Natural killer cell (primary cell): ENCODE results near the gene CPT1A. TPM values are rescaled to one million over a fixed set of nuclear protein-coding genes. Genes with fewer than 3 reads are reported as not detected.

Experiments used
- ATAC-seq, 3 donors: fragments of 150-1000 bp in 2 of 3; fragments of 200-7000 bp in 1 of 3; cut with Tn5 transposase; 1 replicate in 1 of 3; 2 replicates in 2 of 3; pipeline ENCODE4 v1.10.0; 2021; ENCODE audit warnings: mild to moderate bottlenecking in 2 of 3, moderate library complexity in 2 of 3
- DNase-seq, 2 donors: peaks; one replicate each; pipeline versions ENCODE4 v3.0.0 to v3.0.0-alpha.2; 2013 to 2021; ENCODE audit warnings: mixed read lengths in 1 of 2
- H3K27ac ChIP-seq: one replicate; pipeline ENCODE4 v1.5.1; 2013; ENCODE audit warnings: mild to moderate bottlenecking, low read length
- H3K27me3 ChIP-seq: one replicate; pipeline ENCODE4 v1.6.1; 2013; ENCODE audit warnings: low read length; ENCODE audit not compliant: control insufficient read depth, insufficient read depth
- H3K36me3 ChIP-seq: one replicate; pipeline ENCODE4 v1.6.1; 2013; ENCODE audit warnings: low read length; ENCODE audit not compliant: control insufficient read depth, insufficient read depth
- H3K4me1 ChIP-seq: one replicate; pipeline ENCODE4 v1.6.1; 2013; ENCODE audit warnings: low read length; ENCODE audit not compliant: control insufficient read depth, insufficient read depth
- H3K4me3 ChIP-seq: one replicate; pipeline ENCODE4 v1.5.1; 2013; ENCODE audit warnings: low read length
- H3K9me3 ChIP-seq: one replicate; pipeline ENCODE4 v1.6.1; 2013; ENCODE audit warnings: low read length; ENCODE audit not compliant: control insufficient read depth, insufficient read depth
- H3K27ac Mint-ChIP-seq, 2 donors: one replicate each; pipeline ENCODE4 v1.8.0; 2022; ENCODE audit warnings: mild to moderate bottlenecking in 2 of 2, mixed read lengths in 2 of 2, moderate library complexity in 1 of 2
- H3K27me3 Mint-ChIP-seq, 2 donors: one replicate each; pipeline ENCODE4 v1.8.0; 2022; ENCODE audit warnings: low read depth in 2 of 2, mixed read lengths in 2 of 2
- H3K36me3 Mint-ChIP-seq: one replicate; pipeline ENCODE4 v1.8.0; 2022; ENCODE audit warnings: mixed read lengths
- H3K4me1 Mint-ChIP-seq, 2 donors: one replicate each; pipeline ENCODE4 v1.8.0; 2022; ENCODE audit warnings: mixed read lengths in 2 of 2
- H3K4me3 Mint-ChIP-seq: one replicate; pipeline ENCODE4 v1.8.0; 2022; ENCODE audit warnings: mild to moderate bottlenecking, moderate library complexity, mixed read lengths
- H3K9me3 Mint-ChIP-seq, 2 donors: one replicate each; pipeline ENCODE4 v1.8.0; 2022; ENCODE audit warnings: mixed read lengths in 2 of 2
- WGBS: methylation state at CpG from one replicate; pipeline ENCODE4 v1.1.7; 2013; ENCODE audit warnings: missing lambda C conversion rate; ENCODE audit not compliant: insufficient coverage; 5-methylcytosine and 5-hydroxymethylcytosine counted together
- intact Hi-C: fragments of 100-400 bp; cut with micrococcal nuclease; formaldehyde crosslinking; loops from one replicate; pipeline ENCODE4 v1.14.2; 2022
- total RNA-seq, 4 donors: library from RNA; stranded (reverse); fragments of 120-200 nt in 1 of 4; gene quantifications; one replicate each; pipeline versions ENCODE4 v1.2.3 to v1.2.4, GENCODE V29; 2013 to 2022
- TF ChIP-seq, protein P1 (sequence below): fragments of 200-600 bp; IDR thresholded peaks from one replicate; pipeline ENCODE4 v1.8.0; 2022; ENCODE audit warnings: antibody characterized with exemption

CPT1A gene
- total RNA-seq, 3 donors from 2014 or later (not counting 1 experiment from before 2014, with no cell fraction given): 70.3 to 129 (median 100) TPM

- no peak for ATAC-seq
- peaks cover 3 to 8% of the 10 kb centered on the region in 2 donors for H3K9me3 Mint-ChIP-seq
- no peak overlapping the region for H3K27ac Mint-ChIP-seq
- H3K36me3 ChIP-seq: no peaks in the 10 kb centered on the region
- H3K36me3 Mint-ChIP-seq: peaks cover 7% of the 10 kb centered on the region
- no peaks in the 10 kb centered on the region for H3K27me3 ChIP-seq
- H3K27me3 Mint-ChIP-seq: peaks cover 29 to 43% of the 10 kb centered on the region in 2 donors
- no peak overlapping the region for H3K4me3 ChIP-seq
- H3K4me1 Mint-ChIP-seq: no peaks in the 10 kb centered on the region
- no peak overlapping the region for H3K4me3 Mint-ChIP-seq
- H3K4me1 ChIP-seq: no peaks in the 10 kb centered on the region
- intact Hi-C loops: no loop called here
- no peak overlapping the region for H3K27ac ChIP-seq
- H3K9me3 ChIP-seq: no peaks in the 10 kb centered on the region
- DNase-seq: no peak
- 55% methylated on average over 2 of the region's 2 CpGs for WGBS
- TF ChIP-seq, protein P1, sequence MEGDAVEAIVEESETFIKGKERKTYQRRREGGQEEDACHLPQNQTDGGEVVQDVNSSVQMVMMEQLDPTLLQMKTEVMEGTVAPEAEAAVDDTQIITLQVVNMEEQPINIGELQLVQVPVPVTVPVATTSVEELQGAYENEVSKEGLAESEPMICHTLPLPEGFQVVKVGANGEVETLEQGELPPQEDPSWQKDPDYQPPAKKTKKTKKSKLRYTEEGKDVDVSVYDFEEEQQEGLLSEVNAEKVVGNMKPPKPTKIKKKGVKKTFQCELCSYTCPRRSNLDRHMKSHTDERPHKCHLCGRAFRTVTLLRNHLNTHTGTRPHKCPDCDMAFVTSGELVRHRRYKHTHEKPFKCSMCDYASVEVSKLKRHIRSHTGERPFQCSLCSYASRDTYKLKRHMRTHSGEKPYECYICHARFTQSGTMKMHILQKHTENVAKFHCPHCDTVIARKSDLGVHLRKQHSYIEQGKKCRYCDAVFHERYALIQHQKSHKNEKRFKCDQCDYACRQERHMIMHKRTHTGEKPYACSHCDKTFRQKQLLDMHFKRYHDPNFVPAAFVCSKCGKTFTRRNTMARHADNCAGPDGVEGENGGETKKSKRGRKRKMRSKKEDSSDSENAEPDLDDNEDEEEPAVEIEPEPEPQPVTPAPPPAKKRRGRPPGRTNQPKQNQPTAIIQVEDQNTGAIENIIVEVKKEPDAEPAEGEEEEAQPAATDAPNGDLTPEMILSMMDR: no peak
Measured at GRCh38 chr11:68721075-68721474, 120.6 kb downstream of the CPT1A start.

GRCh38 chr11:68715456-68716122 is 126.1 kb downstream of the CPT1A start:
- Histone ChIP-seq H3K4me3 (no peak overlapping the region), H3K27ac (no peak overlapping the region), H3K9me3 (no peaks in the 10 kb centered on the region), H3K36me3 (no peaks in the 10 kb centered on the region), H3K27me3 (no peaks in the 10 kb centered on the region), H3K4me1 (no peaks in the 10 kb centered on the region)
- DNase-seq (no peak), ATAC-seq (no peak)
- intact Hi-C loops: no loop called here
- H3K27ac Mint-ChIP-seq: no peak overlapping the region
- 94% methylated on average over 10 of the region's 11 CpGs for WGBS
- H3K4me1 Mint-ChIP-seq: no peaks in the 10 kb centered on the region
- H3K27me3 Mint-ChIP-seq: peaks cover 20 to 24% of the 10 kb centered on the region in 2 donors
- H3K36me3 Mint-ChIP-seq: no peaks in the 10 kb centered on the region
- TF ChIP-seq, protein P1: no peak
- H3K4me3 Mint-ChIP-seq: no peak overlapping the region
- H3K9me3 Mint-ChIP-seq: peaks cover 0 to 8% of the 10 kb centered on the region in 2 donors

DNA sequence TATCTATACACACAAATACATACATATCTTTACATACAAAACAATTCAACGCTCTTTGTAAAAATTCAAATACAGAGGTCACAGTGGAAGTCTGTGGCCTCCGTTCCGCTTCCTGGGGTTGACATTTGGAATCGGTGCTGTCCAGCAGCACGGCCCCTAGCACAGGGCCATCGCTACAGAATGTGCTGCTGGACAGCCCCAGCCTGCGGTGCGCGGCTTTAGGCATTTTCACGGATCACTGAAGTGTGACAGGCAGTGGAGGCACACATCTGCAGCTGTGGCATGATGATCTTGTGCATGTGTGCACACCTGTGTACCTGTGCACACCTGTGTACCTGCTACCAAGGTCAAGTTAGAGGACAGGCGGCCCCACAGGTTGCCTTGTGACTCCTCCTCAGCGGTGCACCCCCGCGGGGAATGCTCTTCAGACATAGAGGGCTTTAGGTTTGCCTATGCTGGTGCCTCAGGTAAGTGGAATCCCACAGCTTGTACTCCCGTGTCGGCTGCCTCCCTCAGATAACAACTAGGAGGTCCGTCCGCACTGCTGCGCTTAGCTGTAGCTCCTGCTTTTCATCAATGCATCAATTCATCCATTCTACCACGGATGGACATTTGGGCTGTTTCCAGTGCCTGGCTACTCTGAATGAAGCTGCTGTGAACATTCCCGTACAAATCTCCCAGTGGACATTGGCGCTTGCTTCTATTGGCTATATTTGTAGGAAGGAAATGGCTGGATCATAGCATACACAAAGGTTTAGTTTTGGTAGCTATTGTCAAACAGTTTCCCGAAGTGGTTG is 127.5 kb downstream of the CPT1A start:
- no peaks in the 10 kb centered on the region for H3K9me3 Mint-ChIP-seq
- DNase-seq: no peak
- no peaks in the 10 kb centered on the region for H3K4me1 Mint-ChIP-seq
- Histone ChIP-seq H3K4me1 (no peaks in the 10 kb centered on the region), H3K4me3 (no peak overlapping the region), H3K9me3 (no peaks in the 10 kb centered on the region), H3K27me3 (no peaks in the 10 kb centered on the region), H3K36me3 (no peaks in the 10 kb centered on the region), H3K27ac (no peak overlapping the region)
- H3K4me3 Mint-ChIP-seq: no peak overlapping the region
- intact Hi-C loops: no loop called here
- H3K27me3 Mint-ChIP-seq: peaks cover 11 to 14% of the 10 kb centered on the region in 2 donors
- no peak overlapping the region for H3K27ac Mint-ChIP-seq
- TF ChIP-seq, protein P1: no peak
- H3K36me3 Mint-ChIP-seq: no peaks in the 10 kb centered on the region
- ATAC-seq: no peak
- WGBS: 93% methylated on average over 22 of the region's 23 CpGs
